Suppressor macrophage (primary cell): Measurements from ENCODE around the gene ANO6.
A peak's percentile ranks its signal among the peaks of the same experiment; 100 is the strongest.
"Not testable (repeated sequence)": the region's sequence is repeated elsewhere in the genome, so short reads cannot be mapped to it uniquely, and the experiment has no call there.

ENCODE experiments used
- DNase-seq, 4 experiments: peaks; one replicate each; pipeline ENCODE4 v3.0.0-alpha.2; 2020 to 2022

The ANO6 gene

GRCh38 chr12:45317261-45317660 lies 101.4 kb downstream of the ANO6 start:
- DNase-seq, result not testable (repeated sequence)

GRCh38 chr12:45322810-45323209 lies 106.9 kb downstream of the ANO6 start:
- no peak for DNase-seq

- peak in 3 of 4 experiments; percentile 5 to 19 (median 10) for DNase-seq
Measured at GRCh38 chr12:45324391-45324790, 108.5 kb downstream of the ANO6 start.

GRCh38 chr12:45326358-45326975 lies 110.6 kb downstream of the ANO6 start:
- DNase-seq, result no peak

GRCh38 chr12:45327823-45328383 lies 112.0 kb downstream of the ANO6 start:
- no peak for DNase-seq

GRCh38 chr12:45329238-45329637 lies 113.3 kb downstream of the ANO6 start:
- no peak for DNase-seq

- no peak for DNase-seq
Measured at GRCh38 chr12:45329702-45330101, 113.8 kb downstream of the ANO6 start.

GRCh38 chr12:45331552-45331951 lies 115.7 kb downstream of the ANO6 start:
- no peak for DNase-seq

GRCh38 chr12:45334396-45334795 lies 118.5 kb downstream of the ANO6 start:
- DNase-seq, result no peak

- peak in 3 of 4 experiments; percentile 10 to 58 (median 39) for DNase-seq
Measured at GRCh38 chr12:45336331-45336730, 120.4 kb downstream of the ANO6 start.

- DNase-seq, result peak in 2 of 4 experiments; percentile 5 to 6
Measured at GRCh38 chr12:45336762-45337596, 121.1 kb downstream of the ANO6 start.

GRCh38 chr12:45337835-45338234 lies 121.9 kb downstream of the ANO6 start:
- no peak for DNase-seq

GRCh38 chr12:45338272-45338671 lies 122.4 kb downstream of the ANO6 start:
- DNase-seq, result no peak

GRCh38 chr12:45339035-45339434 lies 123.1 kb downstream of the ANO6 start:
- DNase-seq, result no peak

- no peak for DNase-seq
Measured at GRCh38 chr12:45342171-45342570, 126.3 kb downstream of the ANO6 start.

- no peak for DNase-seq
Measured at GRCh38 chr12:45342848-45343247, 127.0 kb downstream of the ANO6 start.

GRCh38 chr12:45343269-45344051 lies 127.6 kb downstream of the ANO6 start:
- DNase-seq, result no peak

GRCh38 chr12:45348311-45348710 lies 132.4 kb downstream of the ANO6 start:
- DNase-seq, result no peak

GRCh38 chr12:45348986-45349385 lies 133.1 kb downstream of the ANO6 start:
- DNase-seq, result no peak

GRCh38 chr12:45349916-45350315 lies 134.0 kb downstream of the ANO6 start:
- DNase-seq, result no peak

GRCh38 chr12:45350861-45351260 lies 135.0 kb downstream of the ANO6 start:
- DNase-seq, result no peak

- no peak for DNase-seq
Measured at GRCh38 chr12:45351921-45352670, 136.2 kb downstream of the ANO6 start.
